GM19438 (cell line): Measurements from ENCODE around the gene TMEM208.
A peak's percentile ranks its signal among the peaks of the same experiment; 100 is the strongest.

Source experiments
- ATAC-seq: cut with Tn5 transposase; IDR thresholded peaks from one replicate; pipeline ENCODE4 v1.9.1; 2021; ENCODE audit warnings: low read depth; ENCODE audit not compliant: unreplicated experiment

Gene TMEM208

DNA sequence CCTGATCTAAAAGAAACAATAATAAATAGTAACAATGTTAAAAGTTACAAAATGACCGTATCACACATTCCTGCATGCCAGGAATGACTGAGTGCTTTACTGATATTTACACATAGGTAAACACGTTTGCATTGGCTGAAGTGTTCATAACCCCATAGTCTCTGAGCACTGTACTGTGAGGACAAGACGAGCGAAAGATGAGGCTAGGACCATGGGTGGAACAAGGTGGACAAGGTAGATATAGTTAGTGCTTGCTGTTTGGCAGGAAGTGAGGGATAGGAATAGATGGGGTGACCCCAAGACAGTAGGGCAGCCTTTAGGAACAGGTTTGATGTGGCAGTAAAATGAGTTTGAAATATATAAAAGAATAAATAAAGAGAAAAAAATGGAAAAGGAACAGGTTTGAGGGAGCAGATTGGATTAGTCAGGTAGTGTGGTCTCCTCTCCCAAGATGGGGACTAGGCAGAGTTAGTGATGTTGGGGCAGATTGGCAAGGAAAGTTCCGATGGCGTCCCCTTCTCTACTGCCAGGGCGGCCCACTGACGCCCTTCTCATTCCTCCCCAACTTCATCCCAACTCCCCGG is 35.4 kb upstream of the TMEM208 start:
- ATAC-seq: no peak

DNA sequence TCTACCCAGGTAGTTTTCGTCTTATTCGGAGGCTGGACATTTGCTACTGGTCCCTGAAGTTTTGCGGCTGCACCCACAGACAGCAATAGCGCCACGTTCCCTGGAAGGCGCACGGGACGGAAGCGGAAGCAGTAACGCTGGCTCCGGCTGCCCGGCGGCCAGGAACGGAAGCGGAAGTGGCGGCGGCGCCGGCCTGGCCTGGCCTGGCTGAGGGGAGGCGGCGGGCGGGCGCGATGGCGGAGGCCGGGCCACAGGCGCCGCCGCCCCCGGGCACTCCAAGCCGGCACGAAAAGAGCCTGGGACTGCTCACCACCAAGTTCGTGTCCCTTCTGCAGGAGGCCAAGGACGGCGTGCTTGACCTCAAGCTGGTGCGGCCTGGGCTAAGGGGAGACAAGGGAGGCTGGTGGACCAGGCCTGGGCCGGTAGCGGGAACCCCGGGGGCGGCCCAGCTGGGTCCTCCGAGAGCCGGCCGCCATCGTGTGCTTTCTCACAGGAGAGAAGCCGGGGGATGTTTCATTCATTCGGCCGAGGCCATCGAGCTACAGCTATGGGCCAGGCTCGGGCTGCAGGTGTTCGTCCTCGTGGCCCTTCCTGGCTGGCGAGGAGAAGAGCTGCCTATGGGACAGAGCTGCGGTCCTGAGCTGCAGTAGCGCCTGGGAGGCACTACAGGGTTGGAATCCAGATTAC is 34.8 kb upstream of the TMEM208 start, which contains the start of gene E2F4:
TSS of gene E2F4 (plus strand) at position 161 of the 687 bp plus-strand sequence. CDS start at position 234, 73 bp downstream.
- peak; percentile 84 for ATAC-seq

DNA sequence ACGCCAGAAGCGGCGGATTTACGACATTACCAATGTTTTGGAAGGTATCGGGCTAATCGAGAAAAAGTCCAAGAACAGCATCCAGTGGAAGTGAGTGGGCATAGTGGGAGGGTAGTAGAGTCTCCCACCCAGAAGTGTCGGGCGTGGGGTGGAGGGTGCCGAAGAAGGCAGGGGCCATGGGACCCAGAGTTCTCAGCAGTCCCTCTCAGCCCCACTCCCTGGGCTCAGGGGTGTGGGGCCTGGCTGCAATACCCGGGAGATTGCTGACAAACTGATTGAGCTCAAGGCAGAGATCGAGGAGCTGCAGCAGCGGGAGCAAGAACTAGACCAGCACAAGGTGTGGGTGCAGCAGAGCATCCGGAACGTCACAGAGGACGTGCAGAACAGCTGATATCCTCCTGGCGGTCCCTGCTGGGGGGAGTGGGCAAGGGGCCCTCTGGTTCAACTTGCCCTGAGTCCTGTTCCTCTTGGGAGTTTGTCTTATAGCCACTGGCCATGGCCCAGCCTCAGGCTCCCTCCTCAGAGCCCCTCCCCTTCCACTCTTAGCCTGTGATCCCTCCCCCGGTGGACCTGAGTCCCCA is 34.1 kb upstream of the TMEM208 start:
- ATAC-seq: no peak

DNA sequence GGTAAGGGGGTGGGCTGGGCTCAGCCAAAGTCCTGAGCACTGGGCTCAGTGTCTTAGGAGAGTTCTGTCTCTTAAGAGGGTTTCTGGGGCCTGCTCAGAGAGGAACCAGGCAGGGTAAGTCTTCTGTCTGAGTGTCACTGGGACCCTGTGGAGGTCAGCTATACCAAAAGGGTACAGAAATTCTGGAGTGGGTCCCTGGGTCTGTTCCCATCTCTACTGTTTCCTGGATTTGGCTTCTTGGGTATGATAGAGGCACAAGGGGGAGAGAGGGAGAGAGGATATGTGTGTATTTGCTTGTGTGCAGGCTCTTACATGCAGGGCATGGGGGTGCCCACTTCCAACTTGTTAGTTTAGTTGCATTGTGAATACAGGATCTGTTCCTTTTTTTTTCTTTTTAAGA is 33.4 kb upstream of the TMEM208 start:
- no peak for ATAC-seq

DNA sequence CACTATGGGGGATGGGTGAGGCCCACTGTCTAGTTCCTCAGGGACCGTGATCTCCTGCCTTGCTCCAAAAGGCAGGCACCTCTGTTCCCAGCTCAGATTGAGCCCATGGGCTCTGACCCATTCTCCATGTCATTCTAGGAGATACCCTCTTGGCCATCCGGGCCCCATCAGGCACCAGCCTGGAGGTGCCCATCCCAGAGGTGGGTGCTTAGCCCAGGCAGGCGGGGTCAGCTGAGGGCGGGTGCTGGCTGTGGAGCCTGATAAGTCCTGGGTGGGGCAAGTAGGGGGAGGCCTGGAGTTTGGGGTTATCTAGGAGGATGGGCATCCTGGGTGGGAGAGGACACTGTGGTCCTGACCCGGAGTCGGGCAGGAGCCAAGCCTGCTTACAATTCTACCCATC is 32.7 kb upstream of the TMEM208 start:
- no peak for ATAC-seq

DNA sequence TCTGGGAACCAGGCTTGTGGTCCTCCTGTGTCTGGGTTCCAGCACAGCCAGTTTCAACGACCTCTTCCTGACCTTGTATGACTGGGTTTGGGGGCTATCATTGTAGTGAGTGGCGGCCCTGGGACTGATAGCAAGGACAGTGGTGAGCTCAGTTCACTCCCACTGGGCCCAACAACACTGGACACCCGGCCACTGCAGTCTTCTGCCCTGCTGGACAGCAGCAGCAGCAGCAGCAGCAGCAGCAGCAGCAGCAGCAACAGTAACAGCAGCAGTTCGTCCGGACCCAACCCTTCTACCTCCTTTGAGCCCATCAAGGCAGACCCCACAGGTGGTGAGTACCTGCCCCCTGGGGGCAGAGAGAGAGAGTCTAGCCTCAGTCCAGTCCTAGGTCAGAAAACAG is 31.3 kb upstream of the TMEM208 start:
- no peak for ATAC-seq

DNA sequence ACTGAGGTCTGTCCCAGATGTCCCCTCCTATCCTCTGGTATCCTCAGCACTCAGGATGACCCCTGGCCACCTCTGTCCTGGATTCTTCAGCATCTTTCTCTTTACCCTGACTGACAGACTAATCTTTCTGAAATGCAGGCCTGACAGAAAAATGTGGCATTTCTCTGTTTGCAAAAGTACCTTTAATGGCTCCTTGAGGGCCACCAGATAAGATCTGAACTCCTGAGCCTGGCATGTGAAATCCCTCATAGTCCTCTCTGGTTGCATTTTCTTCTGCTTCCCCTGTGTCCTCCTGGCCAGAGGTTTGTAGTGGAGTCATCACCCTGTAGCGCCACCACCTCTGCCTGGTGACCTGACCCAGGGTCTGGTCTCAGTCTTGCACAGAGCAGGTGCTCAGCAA is 30.0 kb upstream of the TMEM208 start:
- ATAC-seq: no peak

DNA sequence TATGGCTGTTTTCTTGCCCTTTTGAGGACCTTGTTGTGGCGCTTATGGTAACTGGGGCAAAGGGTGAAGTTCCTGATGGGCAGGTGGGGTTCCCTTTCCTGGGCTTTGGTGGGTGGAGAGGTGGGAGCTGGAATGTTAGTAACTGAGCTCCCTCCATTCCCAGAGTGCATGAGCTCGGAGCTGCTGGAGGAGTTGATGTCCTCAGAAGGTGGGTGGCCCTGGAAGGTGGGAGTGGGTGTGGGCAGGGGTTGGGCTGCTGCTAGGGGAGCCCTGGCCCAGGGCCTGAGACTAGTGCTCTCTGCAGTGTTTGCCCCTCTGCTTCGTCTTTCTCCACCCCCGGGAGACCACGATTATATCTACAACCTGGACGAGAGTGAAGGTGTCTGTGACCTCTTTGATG is 29.2 kb upstream of the TMEM208 start:
- no peak for ATAC-seq

DNA sequence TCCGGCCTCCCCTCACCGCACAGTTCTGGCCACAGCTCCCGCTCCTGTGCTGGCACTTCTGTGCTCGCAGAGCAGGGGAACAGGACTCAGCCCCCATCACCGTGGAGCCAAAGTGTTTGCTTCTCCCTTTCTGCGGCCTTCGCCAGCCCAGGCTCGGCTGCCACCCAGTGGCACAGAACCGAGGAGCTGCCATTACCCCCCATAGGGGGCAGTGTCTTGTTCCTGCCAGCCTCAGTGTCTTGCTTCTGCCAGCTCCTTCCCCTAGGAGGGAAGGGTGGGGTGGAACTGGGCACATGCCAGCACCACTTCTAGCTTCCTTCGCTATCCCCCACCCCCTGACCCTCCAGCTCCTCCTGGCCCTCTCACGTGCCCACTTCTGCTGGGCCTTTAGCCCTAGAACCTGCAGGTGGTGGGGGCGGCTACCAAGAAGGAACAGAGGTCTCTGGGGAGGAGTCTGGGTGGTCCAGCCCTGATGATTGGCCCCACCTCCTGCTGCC is 28.6 kb upstream of the TMEM208 start:
- ATAC-seq: no peak

DNA sequence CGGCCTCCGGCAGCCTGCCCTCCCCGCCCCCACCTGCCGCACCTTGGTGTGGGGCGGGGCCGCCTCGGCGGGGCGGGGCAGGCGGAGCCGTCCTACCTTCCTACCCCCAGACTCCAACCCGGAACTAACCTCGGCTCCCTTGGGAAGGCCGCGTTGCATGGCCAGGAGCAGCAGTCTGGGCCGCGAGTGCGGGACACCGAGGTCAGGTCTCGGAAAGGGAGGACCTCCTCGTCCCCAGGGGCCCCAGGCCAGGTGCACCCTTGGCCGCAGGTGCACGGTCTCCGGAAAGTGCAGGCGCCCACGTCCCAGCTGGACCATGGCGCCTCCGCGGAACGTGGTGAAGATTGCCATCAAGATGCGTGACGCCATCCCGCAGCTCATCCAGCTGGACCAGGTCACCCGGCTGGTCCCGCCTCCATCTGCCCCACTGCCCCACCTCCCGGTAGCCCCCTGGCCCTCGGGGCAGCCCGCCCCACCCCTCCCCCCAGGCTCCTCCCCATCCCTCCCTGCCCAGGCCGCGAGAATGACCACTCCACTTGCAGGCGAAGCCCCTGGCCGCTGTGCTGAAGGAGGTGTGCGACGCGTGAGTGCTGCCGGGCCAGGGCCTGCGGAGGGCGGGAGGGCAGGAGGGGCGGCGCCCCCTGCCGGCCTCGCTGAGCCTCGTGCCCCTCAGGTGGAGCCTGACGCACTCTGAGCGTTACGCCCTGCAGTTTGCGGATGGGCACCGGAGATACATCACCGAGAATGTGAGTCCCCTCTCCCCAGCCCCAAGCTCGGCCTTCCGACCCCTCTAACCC is 27.7 kb upstream of the TMEM208 start, which contains the start of gene ELMO3:
TSS of gene ELMO3 (plus strand) at position 121 of the 797 bp plus-strand sequence. CDS start at position 317, 196 bp downstream.
- ATAC-seq: no peak

DNA sequence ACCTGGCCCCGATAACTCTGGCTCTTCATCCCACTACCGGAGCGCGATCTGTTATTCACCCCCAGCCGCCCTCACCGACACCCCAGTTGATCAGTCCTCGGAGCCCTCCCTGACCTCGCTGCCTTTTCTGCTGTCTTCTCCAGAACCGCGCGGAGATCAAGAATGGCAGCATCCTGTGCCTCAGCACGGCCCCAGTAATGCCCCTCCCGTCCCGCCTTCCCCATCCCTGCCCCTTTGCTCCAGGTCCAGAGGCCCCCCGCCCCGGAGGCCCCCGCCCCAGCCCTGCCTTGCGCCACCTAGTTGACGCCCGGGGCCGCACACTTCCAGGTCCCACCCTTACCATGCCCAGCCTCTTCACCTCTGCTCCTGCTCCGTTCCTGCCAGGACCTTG is 27.1 kb upstream of the TMEM208 start:
- no peak for ATAC-seq

DNA sequence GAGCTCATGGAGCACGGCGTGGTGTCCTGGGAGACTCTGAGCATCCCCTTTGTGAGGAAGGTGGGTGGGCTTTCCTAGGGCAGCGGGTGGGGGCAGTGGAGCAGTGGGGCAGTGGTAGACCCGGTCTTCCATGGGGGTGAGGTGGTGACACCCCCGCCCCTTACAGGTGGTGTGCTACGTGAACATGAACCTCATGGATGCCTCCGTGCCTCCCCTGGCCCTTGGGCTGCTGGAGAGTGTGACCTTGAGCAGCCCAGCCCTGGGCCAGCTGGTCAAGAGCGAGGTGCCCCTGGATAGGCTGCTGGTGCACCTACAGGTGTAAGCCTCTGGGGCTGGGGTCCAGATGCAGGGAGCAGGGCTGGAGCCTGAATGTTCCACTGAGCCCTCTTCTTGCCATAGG is 26.4 kb upstream of the TMEM208 start:
- ATAC-seq: no peak

DNA sequence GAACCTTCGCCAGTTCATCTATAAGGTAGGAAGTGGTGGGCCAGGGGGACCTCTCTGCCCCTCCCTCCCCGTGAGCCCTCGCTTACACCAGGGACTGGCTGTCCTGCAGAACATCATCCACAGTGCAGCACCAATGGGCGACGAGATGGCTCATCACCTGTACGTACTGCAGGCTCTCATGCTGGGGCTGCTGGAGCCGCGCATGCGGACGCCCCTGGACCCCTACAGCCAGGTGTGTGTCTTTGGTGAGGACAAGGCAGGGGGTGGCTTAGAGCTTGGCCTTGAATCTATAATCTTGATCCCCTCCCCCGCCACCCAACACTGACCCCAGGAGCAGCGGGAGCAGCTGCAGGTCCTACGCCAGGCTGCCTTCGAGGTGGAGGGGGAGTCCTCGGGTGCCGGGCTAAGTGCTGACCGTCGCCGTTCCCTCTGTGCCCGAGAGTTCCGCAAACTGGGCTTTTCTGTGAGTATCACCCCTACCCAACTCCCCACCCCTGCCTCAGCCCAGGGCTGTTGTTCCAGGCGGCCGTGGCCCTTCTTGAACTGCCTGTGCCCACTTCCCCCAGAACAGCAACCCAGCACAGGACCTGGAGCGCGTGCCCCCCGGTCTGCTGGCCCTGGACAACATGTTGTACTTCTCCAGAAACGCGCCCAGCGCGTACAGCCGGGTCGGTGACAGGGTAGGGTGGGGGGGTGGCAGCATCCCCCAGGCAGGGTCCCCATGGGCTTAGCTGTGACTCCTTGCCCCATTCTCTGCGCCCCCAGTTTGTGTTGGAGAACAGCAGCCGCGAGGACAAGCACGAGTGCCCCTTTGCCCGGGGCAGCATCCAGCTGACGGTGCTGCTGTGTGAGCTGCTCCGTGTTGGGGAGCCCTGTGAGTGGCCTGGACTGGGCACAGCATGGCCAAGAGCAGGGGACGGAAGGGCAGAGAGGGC is 25.3 kb upstream of the TMEM208 start:
- no peak for ATAC-seq

DNA sequence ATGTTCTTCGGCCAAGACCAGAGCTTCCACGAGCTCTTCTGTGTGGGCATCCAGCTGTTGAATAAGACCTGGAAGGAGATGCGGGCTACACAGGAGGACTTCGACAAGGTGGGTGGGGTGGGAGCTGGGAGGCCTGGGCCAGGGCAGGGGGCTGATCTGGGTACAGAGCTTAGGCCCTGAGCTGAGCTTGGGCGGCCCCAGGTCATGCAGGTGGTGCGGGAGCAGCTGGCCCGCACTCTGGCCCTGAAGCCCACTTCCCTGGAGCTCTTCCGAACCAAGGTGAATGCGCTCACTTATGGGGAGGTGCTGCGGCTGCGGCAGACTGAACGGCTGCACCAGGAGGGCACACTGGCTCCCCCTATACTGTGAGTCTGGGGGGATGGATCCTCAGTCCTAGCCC is 24.5 kb upstream of the TMEM208 start:
- ATAC-seq: no peak

DNA sequence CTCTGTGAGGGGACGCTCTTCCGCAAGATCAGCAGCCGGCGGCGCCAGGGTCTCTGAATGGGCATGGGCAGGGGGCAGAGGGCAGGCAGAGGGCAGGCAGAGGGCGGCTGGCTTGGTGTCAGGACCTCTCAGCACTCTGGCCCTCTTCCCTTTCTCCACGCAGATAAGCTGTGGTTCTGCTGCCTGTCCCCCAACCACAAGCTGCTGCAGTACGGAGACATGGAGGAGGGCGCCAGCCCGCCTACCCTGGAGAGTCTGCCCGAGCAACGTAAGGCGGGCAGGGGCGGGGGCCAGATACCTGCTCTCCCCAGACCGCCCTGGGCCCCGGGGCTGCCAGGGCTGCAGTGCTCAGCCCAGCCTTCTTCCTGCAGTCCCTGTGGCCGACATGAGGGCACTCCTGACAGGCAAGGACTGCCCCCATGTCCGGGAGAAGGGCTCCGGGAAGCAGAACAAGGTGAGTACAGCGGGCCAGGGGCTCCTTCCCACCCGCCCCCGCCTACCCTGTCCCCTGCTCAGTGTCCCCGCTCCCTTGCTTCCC is 23.9 kb upstream of the TMEM208 start:
- ATAC-seq: no peak

DNA sequence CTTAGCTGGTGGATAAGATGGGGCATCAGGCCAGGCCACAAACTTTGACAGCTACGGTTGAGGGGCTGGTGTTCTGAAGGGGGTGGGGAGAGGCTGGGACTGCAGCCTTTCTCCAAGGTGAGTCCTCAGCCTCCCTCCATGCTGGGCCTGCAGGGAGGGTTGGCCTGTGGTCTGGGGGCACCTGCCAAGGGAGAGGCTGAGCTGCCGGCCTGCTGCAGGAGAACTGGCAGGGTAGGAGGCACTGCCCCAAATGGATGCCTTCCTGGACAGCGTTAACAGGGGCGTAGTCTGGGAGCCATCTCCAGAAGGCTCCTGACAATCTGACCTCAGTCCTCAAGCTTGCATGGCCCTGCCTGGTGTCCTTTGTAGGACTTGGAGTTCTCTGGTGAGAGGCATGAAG is 22.9 kb upstream of the TMEM208 start:
- ATAC-seq: no peak

DNA sequence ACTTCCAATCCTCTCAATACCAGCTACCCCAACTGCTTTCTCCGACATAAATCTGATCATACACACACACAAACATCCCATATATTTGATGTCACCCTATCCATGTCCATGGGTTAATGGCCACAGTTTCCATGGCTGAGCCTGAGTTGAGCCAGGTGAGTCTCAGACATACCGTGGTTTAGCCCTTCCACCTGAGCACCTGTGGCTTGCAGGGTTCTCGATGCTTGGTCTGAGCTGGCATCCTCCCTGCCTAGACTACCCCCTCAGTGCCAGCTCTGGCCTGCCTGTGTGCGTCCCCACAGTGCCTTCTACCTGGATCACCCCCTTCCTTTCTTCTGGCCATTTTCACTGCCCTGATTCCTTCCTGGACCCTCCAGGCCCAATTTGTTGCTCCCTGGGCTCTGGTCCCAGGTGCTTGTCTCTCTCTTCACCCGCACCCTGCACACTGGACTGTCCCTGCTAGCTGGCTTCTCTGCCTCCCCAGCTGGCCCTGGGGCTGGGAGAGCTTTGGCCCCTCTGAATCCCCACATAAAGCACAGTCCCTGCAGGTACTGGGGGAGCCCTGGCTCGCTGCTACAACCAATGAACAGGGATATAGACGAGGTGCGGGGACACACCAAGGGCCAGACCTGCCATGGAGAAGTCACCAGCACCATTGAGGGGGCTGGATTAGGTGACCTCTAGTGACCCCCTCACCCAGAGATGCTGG is 20.6 kb upstream of the TMEM208 start:
- ATAC-seq: no peak

DNA sequence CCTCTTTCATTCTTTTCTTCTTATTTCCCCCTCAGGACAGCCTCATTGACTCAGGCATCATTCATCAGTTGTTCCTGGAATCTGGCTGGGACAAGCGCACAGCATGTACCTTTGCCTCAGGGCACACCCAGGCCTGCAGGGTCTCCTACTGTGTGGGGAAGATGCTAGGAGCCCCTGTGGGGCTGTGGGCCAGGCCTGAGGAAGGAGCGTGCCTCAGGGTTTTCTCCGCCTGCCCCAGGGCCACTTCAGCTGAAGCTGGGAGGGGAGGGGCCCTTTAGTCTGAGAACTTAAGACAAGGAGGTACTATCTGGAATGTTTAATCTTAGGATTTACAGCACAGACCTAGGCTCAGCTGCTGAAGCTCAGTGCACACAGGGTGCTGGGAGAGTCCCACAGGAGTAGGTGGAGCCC is 20.1 kb upstream of the TMEM208 start:
- ATAC-seq: no peak
